ENCODE measurements around the gene TFF1.

Gene TFF1

GRCh38 chr21:42319851-42320572, 46.3 kb downstream of the TFF1 start:
- ATAC-seq, result no peak
- TF ChIP-seq TOX (CRISPR knock-in tag; IDR thresholded peaks at IDR 0.05; ENCODE audit: borderline replicate concordance), result no peak
- TF ChIP-seq ESRRG (CRISPR knock-in tag; IDR thresholded peaks at IDR 0.05), result no peak
- no peak for TF ChIP-seq PATZ1 (CRISPR knock-in tag; IDR thresholded peaks at IDR 0.05; ENCODE audit: borderline replicate concordance)
- no peak for TF ChIP-seq CSRNP3 (CRISPR knock-in tag; IDR thresholded peaks at IDR 0.05)
- TF ChIP-seq RARB (CRISPR knock-in tag; IDR thresholded peaks at IDR 0.05), result no peak
- TF ChIP-seq OSR1 (CRISPR knock-in tag; IDR thresholded peaks at IDR 0.05), result no peak
- TF ChIP-seq ARNTL (CRISPR knock-in tag; IDR thresholded peaks at IDR 0.05; ENCODE audit: borderline replicate concordance, low read depth), result no peak

- no peak for ATAC-seq
- TF ChIP-seq ZNF565 (CRISPR knock-in tag; conservative IDR thresholded peaks at IDR 0.05; ENCODE audit: low read depth) (no peak), CSRNP3 (CRISPR knock-in tag; IDR thresholded peaks at IDR 0.05) (no peak), TCF4 (CRISPR knock-in tag; IDR thresholded peaks at IDR 0.05; ENCODE audit: borderline replicate concordance) (no peak), OSR1 (CRISPR knock-in tag; IDR thresholded peaks at IDR 0.05) (no peak), ESRRG (CRISPR knock-in tag; IDR thresholded peaks at IDR 0.05) (no peak), ZNF70 (CRISPR knock-in tag; IDR thresholded peaks at IDR 0.05) (no peak), ISL1 (CRISPR knock-in tag; IDR thresholded peaks at IDR 0.05) (no peak), CSDC2 (CRISPR knock-in tag; IDR thresholded peaks at IDR 0.05) (no peak), PPARA (CRISPR knock-in tag; IDR thresholded peaks at IDR 0.05; ENCODE audit: borderline replicate concordance) (no peak), CREB5 (CRISPR knock-in tag; IDR thresholded peaks at IDR 0.05; ENCODE audit: low read depth) (no peak), SNAI2 (CRISPR knock-in tag; IDR thresholded peaks at IDR 0.05) (no peak), PATZ1 (CRISPR knock-in tag; IDR thresholded peaks at IDR 0.05; ENCODE audit: borderline replicate concordance) (no peak)
Observed at GRCh38 chr21:42319376-42319775, 47.0 kb downstream of the TFF1 start.

GRCh38 chr21:42317826-42318746, 48.2 kb downstream of the TFF1 start:
- no peak for ATAC-seq
- TF ChIP-seq CREB5 (CRISPR knock-in tag; IDR thresholded peaks at IDR 0.05; ENCODE audit: low read depth), result no peak
- TF ChIP-seq CSDC2 (CRISPR knock-in tag; IDR thresholded peaks at IDR 0.05), result no peak
- no peak for TF ChIP-seq TOX (CRISPR knock-in tag; IDR thresholded peaks at IDR 0.05; ENCODE audit: borderline replicate concordance)
- no peak for TF ChIP-seq CSRNP3 (CRISPR knock-in tag; IDR thresholded peaks at IDR 0.05)
- no peak for TF ChIP-seq TCF4 (CRISPR knock-in tag; IDR thresholded peaks at IDR 0.05; ENCODE audit: borderline replicate concordance)
- TF ChIP-seq ZC3H10 (CRISPR knock-in tag; IDR thresholded peaks at IDR 0.05), result no peak
- no peak for TF ChIP-seq ZNF565 (CRISPR knock-in tag; conservative IDR thresholded peaks at IDR 0.05; ENCODE audit: low read depth)
- TF ChIP-seq PPARA (CRISPR knock-in tag; IDR thresholded peaks at IDR 0.05; ENCODE audit: borderline replicate concordance), result no peak
- TF ChIP-seq PATZ1 (CRISPR knock-in tag; IDR thresholded peaks at IDR 0.05; ENCODE audit: borderline replicate concordance), result no peak
- no peak for TF ChIP-seq ZFP30 (CRISPR knock-in tag; IDR thresholded peaks at IDR 0.05)
- TF ChIP-seq ARNTL (CRISPR knock-in tag; IDR thresholded peaks at IDR 0.05; ENCODE audit: borderline replicate concordance, low read depth), result no peak
- TF ChIP-seq ISL1 (CRISPR knock-in tag; IDR thresholded peaks at IDR 0.05), result no peak
- TF ChIP-seq SNAI2 (CRISPR knock-in tag; IDR thresholded peaks at IDR 0.05), result no peak

All from SK-N-SH treated with all-trans-retinoic acid at 6 μM for 48 hours (cell line).